WTC11 (cell line): Measurements from ENCODE around the gene TCAF1.

Experiments used
- SMAD3 ChIP-seq: sonication (generic); formaldehyde crosslinking; IDR thresholded peaks from 2 replicates; pipeline ENCODE4 v1.8.0; 2022; ENCODE audit warnings: missing genetic modification reagents, mild to moderate bottlenecking, borderline replicate concordance
- ZNF416 ChIP-seq: fragments of 250-450 bp; sonication (Bioruptor Pico); IDR thresholded peaks from 2 replicates; pipeline ENCODE4 v1.9.0; 2021; ENCODE audit warnings: mild to moderate bottlenecking, inconsistent platforms
- TF ChIP-seq, protein P1 (sequence below): fragments of 200-600 bp; IDR thresholded peaks from 2 replicates; pipeline ENCODE4 v1.8.0; 2022; ENCODE audit warnings: antibody characterized with exemption

DNA sequence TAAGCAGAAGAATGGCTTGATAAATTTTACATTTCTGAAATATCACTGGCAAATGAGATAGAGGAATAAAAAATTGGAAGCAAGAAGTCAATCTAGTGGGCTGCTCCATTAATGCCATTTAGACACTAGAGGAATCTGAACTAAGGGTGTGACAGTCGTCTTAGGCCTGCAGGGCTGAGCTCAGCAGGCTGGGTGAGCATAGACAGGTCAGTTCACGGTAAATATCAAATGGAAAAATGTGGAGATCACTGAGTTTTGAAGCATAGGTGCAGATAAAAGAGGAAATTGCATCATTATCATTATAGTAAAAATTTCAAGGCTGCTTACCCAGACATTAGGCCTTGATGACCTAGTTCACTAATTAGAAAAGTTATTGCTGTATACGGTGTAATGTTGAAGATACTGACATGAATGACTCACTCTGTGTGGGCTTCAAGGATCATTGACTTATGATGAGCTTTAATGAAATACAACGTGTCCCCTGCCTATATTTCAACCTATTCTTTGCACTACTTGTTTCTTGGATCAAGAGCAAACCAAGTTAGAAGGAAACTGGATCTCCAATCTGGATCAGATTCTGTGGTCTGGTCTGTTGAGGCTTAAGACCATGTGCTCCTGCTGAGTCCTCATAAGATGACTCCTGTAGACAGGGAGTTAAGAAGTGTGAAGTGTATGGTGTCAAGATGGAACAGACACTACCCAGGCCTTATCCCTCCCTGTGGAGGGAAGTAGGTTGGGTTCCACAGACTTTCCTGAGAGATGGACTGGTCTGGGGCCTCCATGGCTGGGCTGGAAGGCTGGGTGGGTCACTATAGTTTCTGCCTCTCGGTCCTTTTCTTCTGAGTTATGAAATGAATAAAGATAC, 36.6 kb upstream of the TCAF1 start:
- TF ChIP-seq SMAD3 (CRISPR knock-in tag) (no peak), ZNF416 (CRISPR knock-in tag) (no peak)
- TF ChIP-seq, protein P1, sequence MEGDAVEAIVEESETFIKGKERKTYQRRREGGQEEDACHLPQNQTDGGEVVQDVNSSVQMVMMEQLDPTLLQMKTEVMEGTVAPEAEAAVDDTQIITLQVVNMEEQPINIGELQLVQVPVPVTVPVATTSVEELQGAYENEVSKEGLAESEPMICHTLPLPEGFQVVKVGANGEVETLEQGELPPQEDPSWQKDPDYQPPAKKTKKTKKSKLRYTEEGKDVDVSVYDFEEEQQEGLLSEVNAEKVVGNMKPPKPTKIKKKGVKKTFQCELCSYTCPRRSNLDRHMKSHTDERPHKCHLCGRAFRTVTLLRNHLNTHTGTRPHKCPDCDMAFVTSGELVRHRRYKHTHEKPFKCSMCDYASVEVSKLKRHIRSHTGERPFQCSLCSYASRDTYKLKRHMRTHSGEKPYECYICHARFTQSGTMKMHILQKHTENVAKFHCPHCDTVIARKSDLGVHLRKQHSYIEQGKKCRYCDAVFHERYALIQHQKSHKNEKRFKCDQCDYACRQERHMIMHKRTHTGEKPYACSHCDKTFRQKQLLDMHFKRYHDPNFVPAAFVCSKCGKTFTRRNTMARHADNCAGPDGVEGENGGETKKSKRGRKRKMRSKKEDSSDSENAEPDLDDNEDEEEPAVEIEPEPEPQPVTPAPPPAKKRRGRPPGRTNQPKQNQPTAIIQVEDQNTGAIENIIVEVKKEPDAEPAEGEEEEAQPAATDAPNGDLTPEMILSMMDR = no peak
